NCI-H774 (cell line): ENCODE data around the gene CALCB.
A peak's percentile ranks its signal among the peaks of the same experiment; 100 is the strongest.
"Not testable (repeated sequence)": the region's sequence is repeated elsewhere in the genome, so short reads cannot be mapped to it uniquely, and the experiment has no call there.

Source experiments
- DNase-seq: peaks from one replicate; lab custom pipeline; 2025; lab: John Stamatoyannopoulos, UW

Gene CALCB

GRCh38 chr11:15073361-15074205, at the start of gene CALCB:
TSS of gene CALCB (plus strand) at chr11:15073593. CDS start at chr11:15074719, 1,126 bp downstream.
- peak; percentile 54 for DNase-seq

- no peak for DNase-seq
These were observed 46.4 kb upstream of the CALCB start for GRCh38 chr11:15027011-15027410.

GRCh38 chr11:15027956-15028355, 45.4 kb upstream of the CALCB start:
- no peak for DNase-seq

GRCh38 chr11:15028379-15028778, 45.0 kb upstream of the CALCB start:
- DNase-seq = no peak

- not testable (repeated sequence) for DNase-seq
These were observed 41.4 kb upstream of the CALCB start for GRCh38 chr11:15031945-15032344.

- no peak for DNase-seq
These were observed 38.6 kb upstream of the CALCB start for GRCh38 chr11:15034687-15035267.

- peak; percentile 81 for DNase-seq
These were observed 38.1 kb upstream of the CALCB start for GRCh38 chr11:15035283-15035682.

- DNase-seq = no peak
These were observed 34.4 kb upstream of the CALCB start for GRCh38 chr11:15038963-15039362.

- no peak for DNase-seq
These were observed 28.2 kb upstream of the CALCB start for GRCh38 chr11:15045209-15045608.

- no peak for DNase-seq
These were observed 27.5 kb upstream of the CALCB start for GRCh38 chr11:15045891-15046290.

- not testable (repeated sequence) for DNase-seq
These were observed 26.7 kb upstream of the CALCB start for GRCh38 chr11:15046673-15047072.

GRCh38 chr11:15048616-15049015, 24.8 kb upstream of the CALCB start:
- DNase-seq = no peak

GRCh38 chr11:15053191-15053685, 20.2 kb upstream of the CALCB start:
- DNase-seq = no peak

- DNase-seq = no peak
These were observed 17.6 kb upstream of the CALCB start for GRCh38 chr11:15055620-15056356.

GRCh38 chr11:15057329-15057728, 16.1 kb upstream of the CALCB start:
- no peak for DNase-seq

- DNase-seq = no peak
These were observed 14.1 kb upstream of the CALCB start for GRCh38 chr11:15059132-15059915.

- DNase-seq = no peak
These were observed 10.8 kb upstream of the CALCB start for GRCh38 chr11:15062599-15062998.

- DNase-seq = not testable (repeated sequence)
These were observed 3.6 kb upstream of the CALCB start for GRCh38 chr11:15069751-15070150.

- DNase-seq = no peak
These were observed 1.7 kb upstream of the CALCB start for GRCh38 chr11:15071556-15072255.

- no peak for DNase-seq
These were observed 746 bp upstream of the CALCB start for GRCh38 chr11:15072551-15073143.
